SK-MEL-5 (cell line): Measurements from ENCODE around the gene CATSPER1. TPM values are rescaled to one million over a fixed set of nuclear protein-coding genes. Genes with fewer than 3 reads are reported as not detected.
A peak's percentile ranks its signal among the peaks of the same experiment; 100 is the strongest.

Experiments used
- DNase-seq: peaks from one replicate; pipeline ENCODE4 v3.0.0-alpha.2; 2016; ENCODE audit warnings: low read depth, low spot score
- in situ Hi-C: cut with HindIII; loops from 2 replicates; pipeline ENCODE4 v1.10.0; 2016; ENCODE audit warnings: low sequenced_read_pairs, high pct_unique_total_duplicates, low pct_unique_long_range_greater_than_20kb
- total RNA-seq: library from RNA; depleted of rRNA; stranded (reverse); fragments of >200 nt; shearing (Covaris generic); gene quantifications from 2 replicates; pipeline ENCODE4 v1.2.3, GENCODE V29; 2014

The CATSPER1 gene
- total RNA-seq, 1 experiment from 2014 or later, result 0.05 TPM

DNA sequence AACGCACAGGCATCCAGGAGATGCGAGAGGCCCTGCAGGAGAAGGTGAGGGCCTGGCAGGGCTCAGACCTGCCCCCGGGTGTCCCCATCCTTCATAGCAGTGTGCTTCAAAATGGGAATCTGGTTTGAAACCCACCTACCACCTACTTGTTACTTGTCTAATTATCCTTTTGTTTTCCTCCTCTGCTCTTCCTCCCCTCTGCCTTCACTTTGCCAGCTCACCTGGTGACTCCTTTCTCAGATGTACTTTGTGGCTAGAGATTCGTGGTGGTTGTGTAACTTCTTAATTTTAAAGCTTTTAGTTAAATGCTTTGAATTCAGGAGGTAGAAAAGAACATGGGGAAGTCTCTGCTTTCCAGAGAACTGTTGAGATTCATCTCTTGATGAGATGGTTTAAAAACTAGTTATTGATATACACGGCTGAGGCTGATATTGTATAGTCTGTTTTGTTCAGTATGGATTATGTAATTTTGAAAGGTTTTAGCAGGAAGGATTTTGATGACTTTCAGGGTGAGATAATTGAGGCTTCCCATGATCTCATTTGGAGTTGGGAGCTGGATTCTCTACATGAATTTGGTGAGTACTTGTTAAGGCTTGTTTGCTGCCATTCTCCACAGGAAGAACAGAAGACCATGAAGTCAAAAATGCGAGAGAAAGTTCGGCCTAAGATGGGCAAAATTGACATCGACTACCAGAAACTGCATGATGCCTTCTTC is 33.8 kb upstream of the CATSPER1 start:
- no peak for DNase-seq
- in situ Hi-C loops, result no loop called here

- in situ Hi-C loops, result no loop called here
- no peak for DNase-seq
Observed at GRCh38 chr11:66056501-66056900, 30.2 kb upstream of the CATSPER1 start.

DNA sequence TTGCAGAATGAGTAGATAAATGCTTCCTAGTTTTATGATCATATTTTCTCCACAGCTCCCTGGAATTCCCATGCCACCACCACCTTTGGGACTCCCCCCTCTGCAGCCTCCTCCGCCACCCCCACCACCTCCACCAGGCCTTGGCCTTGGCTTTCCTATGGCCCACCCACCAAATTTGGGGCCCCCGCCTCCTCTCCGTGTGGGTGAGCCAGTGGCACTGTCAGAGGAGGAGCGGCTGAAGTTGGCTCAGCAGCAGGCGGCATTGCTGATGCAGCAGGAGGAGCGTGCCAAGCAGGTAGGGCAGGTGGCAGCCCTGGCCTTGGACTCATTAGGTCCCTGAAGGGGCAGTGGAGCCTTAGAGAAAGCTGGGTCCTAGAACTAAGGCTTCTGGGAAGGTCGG is 28.7 kb upstream of the CATSPER1 start:
- DNase-seq, result no peak
- in situ Hi-C loops, result no loop called here

GRCh38 chr11:66052664-66052982 is 26.3 kb upstream of the CATSPER1 start:
- in situ Hi-C loops, result no loop called here
- DNase-seq, result no peak

DNA sequence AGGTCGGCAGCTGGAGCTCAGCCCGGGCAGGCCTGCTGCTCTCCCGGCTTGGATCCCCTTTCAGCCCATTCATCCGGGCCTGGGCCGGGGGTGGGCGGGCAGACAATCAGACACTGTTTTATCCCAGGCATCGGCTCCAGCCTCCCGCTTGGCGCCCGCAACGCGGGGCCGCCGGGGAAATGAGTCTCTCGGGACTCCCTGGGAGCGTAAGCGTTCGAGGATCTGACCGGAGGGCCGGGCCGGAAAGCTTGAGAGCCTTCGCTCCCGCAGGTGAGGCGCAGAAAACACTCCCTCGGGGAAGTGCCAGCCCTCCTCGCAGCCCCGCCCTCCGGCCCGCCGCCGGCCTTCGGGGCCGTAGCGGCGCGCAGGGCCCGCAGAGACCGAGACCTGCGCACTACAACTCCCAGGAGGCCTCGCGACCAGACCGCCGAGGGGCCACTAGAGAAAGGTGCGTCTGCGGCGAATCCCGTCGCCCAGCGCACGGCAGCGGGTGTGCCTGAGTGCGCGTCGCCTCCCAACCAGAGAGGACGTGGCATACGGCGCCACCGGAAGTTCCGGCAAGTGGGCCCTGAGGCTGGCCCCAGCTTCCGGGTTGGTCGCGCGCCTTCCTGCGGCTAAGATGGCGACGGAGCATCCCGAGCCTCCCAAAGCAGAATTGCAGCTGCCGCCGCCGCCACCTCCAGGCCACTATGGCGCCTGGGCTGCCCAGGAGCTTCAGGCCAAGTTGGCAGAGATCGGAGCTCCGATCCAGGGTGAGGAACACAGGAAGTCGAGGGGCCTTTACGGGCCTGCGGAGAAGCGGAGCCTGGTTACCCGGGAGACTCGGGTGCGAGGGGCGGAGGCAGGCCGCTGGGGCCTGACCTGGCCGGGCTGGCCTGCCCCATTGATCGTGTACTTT is 25.7 kb upstream of the CATSPER1 start, which contains the start of gene SF3B2:
Gene SF3B2 (plus strand): TSS at position 599 of the 898 bp plus-strand sequence. CDS start 21 bp downstream, at position 620.
- peak; percentile 95 for DNase-seq
- in situ Hi-C loops, result no loop called here

GRCh38 chr11:66051371-66051765 is 25.1 kb upstream of the CATSPER1 start:
- no peak for DNase-seq

DNA sequence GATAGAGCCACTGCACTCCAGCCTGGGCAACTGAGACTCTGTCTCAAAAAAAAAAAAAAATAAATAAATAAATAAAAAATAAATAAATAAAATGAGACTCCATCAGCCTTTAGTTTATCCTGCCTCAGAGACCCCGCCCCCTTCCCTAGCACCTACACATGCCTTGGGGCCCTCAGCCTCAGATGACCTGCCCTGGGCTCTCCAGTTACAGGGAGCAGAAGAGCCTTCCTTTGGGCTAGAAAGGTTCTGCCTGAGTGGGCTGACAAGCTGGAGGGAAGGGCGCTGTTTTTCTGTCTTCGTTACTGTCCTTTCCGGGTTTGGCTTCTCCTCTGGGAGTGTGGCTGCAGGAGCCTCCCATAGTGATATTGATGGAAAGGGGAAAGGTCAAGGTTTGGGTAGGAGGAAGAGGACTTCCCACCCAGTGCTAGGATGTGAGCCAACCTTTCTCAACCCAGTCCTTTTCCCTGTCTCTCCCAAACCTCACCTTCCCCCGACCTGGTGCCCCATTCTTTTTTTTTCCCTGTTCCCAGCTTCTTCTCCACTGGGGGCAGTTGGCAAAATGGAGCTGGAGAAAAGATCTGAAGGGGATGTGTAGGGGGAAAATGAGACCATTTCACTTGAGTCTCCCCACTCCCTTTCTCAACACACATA is 24.4 kb upstream of the CATSPER1 start:
- no peak for DNase-seq
- in situ Hi-C loops, result no loop called here

More at GRCh38 chr11:66051371-66051765, 25.1 kb upstream of the CATSPER1 start:
- in situ Hi-C loops, result no loop called here

DNA sequence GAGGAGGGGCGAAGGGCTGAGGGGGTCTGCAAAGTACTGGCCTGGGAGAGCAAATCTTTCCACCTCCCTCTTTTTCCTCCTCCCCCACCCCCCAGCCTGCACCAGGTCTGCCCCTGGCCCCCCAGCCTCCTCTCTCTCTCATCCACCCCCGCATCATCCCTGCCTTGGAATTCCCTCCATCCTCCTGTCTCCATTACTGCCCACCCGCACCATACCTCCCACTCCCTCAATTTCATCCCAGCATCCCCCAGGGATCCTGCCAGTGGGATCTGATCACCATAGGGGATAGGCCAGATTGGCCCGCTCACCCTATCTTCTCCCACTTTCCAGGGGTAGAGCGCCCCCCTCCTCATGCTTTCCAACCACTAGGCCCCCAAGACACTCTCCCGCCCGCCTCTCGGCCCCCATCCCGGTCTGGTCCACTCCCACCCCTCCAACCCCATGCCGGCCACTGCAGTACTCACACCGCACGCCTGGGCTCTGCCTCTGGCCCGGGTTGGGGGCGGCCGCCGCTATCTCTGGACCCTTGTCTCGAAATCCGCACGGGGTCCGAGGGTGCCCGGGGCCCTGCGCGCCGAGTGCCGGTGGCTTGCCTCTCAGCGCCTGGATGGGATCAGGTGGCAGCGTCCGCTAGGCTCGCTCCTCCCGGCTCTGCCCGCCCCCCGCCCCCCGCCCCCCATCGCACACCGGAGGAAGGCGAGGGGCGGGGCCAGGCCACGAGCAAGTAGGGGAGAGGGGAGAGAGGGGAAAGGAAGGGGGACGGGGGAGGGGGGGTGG is 22.5 kb upstream of the CATSPER1 start, which contains the start of gene GAL3ST3:
Gene GAL3ST3 (minus strand): TSS at position 615 of the 777 bp plus-strand sequence. CDS start 3,746 bp downstream, outside the sequence.
- no peak for DNase-seq
- in situ Hi-C loops, result no loop called here

- in situ Hi-C loops, result no loop called here
- no peak for DNase-seq
Observed at GRCh38 chr11:66047541-66048365, 21.5 kb upstream of the CATSPER1 start.

DNA sequence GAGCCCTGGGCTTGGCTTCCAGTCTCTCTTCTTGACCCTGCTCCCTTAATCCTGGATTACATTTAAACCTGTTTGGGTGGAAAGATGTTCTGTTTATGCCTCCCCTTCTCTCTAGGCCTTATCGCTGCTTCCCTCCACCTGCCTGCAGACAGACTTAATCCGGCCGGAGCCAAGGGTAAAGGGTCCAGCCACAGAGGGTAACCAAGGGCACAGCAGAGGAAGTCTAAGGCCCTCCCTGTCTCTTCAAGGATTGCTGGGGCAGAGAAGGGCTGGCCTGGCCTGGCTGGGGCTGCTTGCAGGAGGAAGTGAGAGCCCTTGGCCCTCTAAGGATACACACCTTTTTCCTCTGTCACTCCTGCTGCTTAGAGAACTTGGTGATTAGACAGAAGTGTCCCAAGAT is 20.6 kb upstream of the CATSPER1 start:
- no peak for DNase-seq
- in situ Hi-C loops, result no loop called here

- DNase-seq, result peak; percentile 77
- in situ Hi-C loops, result no loop called here
Observed at GRCh38 chr11:66045177-66045639, 18.9 kb upstream of the CATSPER1 start.

- in situ Hi-C loops, result no loop called here
Observed at GRCh38 chr11:66044757-66045156, 18.5 kb upstream of the CATSPER1 start.

GRCh38 chr11:66042996-66043906 is 17.0 kb upstream of the CATSPER1 start:
- in situ Hi-C loops, result no loop called here
- DNase-seq, result no peak

More at GRCh38 chr11:66044757-66045156, 18.5 kb upstream of the CATSPER1 start:
- no peak for DNase-seq

- in situ Hi-C loops, result no loop called here
- no peak for DNase-seq
Observed at GRCh38 chr11:66042227-66042995, 16.1 kb upstream of the CATSPER1 start.

DNA sequence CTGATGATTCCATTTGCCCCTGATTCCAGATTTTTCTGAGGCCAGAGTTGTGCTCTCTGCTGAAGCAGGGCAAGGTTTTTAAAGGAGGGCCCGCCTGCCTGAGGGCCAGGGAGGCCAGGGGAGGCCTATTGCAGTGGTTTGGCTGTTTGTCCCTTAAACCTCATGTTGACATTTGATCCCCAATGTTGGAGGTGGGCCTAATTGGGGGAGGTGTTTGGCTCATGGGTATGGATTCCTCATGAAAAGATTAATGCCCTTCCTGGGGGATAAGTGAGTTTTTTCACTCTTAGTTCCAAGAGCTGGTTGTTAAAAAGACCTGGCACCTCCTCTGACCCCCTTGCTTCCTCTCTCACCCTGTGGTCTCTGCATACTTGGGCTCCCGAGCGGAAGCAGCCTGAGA is 13.5 kb upstream of the CATSPER1 start:
- DNase-seq, result no peak
- in situ Hi-C loops, result no loop called here
